HG02981 (cell line): ENCODE measurements around the gene C16orf95.
"Not testable (repeated sequence)": the region's sequence is repeated elsewhere in the genome, so short reads cannot be mapped to it uniquely, and the experiment has no call there.

Experiments used
- ATAC-seq: cut with Tn5 transposase; IDR thresholded peaks from one replicate; pipeline ENCODE4 v1.9.1; 2021; ENCODE audit warnings: mild to moderate bottlenecking, moderate library complexity; ENCODE audit not compliant: unreplicated experiment

C16orf95 gene

DNA sequence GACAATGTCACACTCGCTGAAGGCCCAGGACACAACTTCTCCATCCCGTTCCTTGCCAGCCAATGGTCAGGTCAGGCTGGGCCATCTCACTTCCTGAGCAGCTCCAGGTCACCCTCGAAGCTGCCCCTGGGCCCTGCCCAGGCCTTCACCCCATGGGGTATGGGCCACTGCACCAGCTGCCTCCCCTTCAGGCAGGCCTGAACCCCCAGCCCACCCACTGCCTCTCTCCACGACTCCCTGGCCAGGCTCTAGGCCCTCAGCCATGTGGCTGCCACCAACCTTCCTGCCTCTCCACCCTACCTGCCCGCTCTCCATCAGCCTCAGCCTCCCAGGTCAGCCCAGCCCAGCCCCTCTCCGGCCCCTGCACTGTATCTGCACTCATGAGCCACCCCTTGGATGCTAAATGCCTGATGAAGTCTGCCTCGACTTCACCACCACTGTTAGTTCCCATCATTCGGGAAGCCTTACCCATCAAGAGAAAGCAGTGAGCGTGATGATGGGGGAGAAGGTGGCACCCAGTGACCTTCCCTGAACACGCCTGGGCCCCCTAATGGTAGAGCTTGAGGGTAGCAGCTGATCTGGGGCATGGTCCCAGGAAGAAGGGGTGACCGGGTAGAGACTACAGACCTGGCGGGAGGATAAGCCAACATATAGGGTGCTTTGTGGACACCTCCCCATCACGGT is 30.9 kb upstream of the C16orf95 start:
- ATAC-seq: no peak

DNA sequence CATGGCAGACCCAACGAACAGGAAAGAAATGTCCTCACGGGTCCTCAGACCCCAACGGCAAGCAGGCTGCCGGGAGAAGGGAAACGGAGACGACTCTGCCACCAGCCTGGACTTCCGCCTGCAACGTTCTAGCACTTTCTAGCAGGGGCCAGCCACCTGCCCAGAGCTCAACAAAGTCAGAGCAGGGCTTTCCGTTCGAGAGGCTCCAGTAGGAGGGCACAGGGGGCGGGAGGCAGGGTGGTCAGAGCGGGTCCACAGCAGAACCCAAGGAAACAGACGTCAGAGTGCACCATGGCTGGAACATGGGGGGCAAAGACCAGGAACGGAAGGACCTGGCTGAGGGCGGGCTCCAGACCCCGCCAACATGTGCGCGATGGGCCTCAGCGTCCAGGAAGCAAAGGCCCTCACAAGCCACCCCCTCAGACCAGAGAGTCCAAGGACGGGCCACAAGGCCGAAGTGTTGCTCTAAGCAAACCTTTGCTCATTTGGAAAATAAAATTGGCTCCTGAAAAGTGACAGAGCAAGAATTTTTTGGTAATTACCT is 29.4 kb upstream of the C16orf95 start:
- ATAC-seq: no peak

DNA sequence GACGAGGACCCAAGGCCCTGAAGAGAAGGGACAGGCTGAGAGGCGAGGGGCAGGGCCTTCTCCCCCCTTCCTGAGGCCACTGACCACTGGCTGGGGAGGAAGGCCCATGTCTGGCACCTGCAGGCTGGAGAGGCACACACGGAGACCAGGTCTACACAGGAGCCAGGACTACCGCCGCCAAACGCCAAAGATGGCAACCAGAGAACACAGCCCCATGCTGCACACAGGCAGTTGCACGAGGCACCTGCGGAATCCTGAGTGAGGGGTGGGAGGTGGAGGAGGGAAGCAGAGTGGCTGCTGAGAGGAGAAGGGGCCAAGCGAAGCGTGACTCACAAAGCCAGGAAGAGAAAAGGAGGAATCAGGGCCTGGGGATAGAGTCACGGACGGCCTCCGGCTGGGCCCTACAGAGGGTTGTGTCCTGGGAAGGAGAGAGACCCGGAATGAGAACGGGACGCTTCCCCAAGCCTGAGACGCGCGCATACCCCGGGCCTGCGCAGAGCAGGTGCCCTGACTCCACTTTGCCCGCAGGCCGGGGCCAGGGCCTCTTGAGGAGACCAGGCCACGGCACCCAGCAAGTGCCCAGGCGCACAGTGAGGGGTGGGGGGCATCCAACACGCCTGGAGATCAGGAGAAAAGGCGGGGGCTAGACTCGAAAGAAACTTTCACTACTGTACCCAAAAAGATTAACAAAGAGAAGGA is 28.7 kb upstream of the C16orf95 start:
- ATAC-seq: no peak

DNA sequence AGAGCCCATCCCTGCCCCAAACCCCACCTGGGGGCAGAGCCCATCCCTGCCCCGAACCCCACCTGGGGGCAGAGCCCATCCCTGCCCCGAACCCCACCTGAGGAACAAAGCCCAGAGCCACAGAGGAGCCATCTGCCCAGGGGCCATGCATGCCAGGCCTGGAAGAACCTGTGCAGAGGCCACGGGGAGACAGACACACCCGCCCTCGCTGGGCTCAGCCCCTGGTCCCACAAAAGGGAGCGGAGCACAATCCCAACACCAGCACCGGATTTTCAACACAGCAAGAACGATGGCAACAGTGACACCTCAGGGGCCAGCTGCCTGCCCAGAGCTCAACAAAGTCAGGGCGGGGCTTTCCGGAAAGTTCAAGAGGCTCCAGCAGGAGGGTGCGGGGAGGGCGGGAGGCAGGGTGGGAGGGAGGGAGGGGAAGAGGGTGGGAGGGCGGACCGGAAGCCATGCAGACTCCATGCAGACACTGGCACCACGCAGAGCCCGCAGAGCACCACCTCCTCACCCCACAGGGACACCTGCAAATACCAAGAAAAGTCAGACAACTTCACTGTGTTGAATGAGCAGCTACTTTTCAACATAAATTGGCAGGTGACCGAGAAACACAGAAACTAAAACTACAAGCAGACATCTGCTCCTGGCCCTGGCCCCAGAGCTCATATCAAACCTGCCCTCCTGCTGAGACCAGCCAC is 27.9 kb upstream of the C16orf95 start:
- ATAC-seq: no peak

DNA sequence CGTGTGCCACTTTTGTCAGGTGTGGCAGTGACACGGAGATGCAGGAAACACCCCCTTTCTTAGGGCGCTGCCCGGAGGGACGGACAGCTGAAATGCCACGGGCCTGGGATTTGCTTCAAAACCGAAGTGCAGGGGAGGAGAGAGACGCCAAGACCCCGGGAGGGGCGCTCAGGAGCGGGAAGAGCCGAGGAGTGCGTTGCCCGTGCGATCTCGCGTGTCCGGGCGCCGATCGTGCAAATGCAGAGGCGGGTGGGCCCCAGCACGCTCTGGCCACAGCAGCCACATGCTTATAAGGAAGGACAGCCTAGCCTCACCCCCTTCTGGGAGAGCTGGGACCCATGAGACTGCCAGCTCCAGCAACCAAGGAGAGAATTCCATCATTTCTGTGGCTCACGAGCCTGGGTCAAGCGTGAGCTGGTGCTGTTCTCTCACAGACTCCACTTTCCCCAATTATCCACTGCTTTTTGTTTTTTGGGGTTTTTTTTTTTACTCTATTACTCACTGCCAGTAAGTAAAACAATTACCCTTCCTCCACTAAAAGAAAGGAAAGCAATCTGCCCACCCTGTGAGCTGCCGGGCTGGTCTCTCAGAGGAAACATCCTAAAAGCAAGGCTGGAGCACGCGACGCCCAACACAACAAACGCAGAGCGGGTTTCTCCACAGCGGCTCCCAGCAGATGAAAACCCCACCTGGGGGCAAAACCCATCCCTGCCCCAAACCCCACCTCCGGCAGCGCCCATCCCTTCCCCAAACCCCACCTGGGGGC is 27.2 kb upstream of the C16orf95 start:
- no peak for ATAC-seq

DNA sequence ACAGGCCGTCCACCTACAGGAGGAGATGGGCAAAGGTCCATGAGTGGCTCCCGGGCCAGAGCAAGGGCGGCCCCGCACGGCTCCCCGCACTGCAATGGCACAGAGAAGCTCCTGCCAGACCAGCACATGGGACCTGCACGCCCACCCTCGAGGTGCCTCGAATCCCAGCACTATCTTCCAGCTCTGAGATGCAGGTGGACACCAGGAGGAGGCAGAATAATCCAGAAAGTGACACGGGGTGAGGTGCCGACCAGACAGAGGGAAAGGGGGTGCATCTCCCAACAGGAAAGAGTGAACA is 26.5 kb upstream of the C16orf95 start:
- no peak for ATAC-seq

DNA sequence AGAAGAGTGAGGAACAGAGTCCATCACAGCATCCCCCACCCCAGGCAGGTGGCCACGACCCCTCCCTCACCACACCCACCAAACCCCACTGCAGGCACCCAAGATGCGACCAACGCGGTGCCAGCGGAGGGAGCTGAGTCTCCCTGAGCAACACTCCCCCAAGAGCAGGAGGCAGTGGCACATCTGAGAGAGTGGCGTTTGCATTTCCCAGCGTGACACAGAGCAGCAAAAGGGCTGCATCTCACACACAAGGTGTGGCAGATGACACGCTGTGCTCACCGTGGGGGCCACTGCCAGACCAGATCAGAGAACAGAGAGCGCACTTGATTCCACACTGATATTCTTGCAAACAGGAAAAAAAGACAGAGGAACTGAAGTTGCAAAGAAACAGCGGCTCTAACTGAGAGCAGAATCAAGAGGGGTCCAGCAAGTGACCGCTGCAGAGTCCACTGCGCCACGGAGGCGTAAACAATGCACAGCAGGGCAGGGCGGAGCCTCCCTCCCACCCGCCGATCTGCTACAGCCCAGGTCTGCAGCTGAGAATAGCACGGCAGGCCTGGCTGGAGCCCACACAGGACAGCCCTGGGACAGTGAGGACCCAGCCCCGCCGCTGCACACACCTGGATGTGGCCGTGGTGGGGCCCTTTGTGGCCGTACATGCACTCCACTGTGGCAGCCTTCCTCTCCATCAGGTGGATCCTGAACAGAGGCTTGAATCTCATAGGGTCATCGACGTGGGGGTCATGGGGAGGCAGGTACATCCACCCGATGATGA is 26.0 kb upstream of the C16orf95 start:
- no peak for ATAC-seq

DNA sequence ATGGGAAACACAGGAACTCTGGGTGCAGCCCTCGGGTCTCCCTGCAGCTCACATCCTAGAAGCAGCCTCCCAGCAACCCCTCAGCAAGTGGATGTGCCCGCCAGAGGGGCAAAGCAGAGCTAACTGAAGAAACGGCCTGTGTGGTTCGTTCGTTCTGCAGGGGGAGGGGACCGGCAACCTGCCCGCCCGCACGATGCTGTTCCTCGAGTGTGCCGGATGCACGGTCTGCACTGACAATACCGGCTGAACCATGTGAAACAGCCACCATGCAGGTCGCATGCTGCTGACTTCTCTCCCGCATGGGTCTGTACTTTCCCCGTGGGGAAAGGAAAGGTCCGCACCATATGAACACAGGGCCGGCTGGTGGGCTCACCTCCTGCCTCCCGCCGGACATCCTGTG is 25.3 kb upstream of the C16orf95 start:
- ATAC-seq: no peak

DNA sequence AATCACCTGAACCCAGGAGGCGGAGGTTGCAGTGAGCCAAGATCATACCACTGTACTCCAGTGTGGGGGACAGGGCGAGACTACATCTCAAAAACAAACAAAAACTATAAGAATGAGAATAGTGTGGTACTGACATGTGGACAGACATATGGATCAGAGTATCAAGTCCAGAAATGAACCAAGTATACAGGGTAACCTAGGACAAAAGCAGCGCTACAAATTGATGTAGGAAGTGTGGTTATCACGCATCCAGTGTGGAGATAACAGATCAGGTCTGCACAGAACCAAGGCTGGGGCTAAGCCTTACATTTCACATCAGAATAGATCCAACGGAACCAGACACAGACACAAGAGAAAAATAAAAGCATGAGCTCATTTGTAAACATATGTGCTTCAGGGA is 23.0 kb upstream of the C16orf95 start:
- ATAC-seq: no peak

DNA sequence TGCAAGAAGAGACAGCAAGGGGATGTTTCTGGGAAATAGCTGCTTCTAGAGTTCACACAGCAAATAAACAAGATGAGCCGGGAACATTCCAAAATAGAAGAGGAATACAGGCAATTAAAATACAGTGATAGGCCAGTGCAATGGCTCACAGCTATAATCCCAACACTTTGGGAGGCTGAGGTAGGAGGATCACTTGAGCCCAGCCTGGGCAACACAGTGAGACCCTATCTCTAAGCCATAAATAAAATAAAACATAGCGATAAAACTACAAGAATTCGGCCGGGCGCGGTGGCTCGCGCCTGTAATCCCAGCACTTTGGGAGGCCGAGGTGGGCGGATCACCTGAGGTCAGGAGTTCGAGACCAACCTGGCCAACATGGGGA is 22.5 kb upstream of the C16orf95 start:
- ATAC-seq: not testable (repeated sequence)

DNA sequence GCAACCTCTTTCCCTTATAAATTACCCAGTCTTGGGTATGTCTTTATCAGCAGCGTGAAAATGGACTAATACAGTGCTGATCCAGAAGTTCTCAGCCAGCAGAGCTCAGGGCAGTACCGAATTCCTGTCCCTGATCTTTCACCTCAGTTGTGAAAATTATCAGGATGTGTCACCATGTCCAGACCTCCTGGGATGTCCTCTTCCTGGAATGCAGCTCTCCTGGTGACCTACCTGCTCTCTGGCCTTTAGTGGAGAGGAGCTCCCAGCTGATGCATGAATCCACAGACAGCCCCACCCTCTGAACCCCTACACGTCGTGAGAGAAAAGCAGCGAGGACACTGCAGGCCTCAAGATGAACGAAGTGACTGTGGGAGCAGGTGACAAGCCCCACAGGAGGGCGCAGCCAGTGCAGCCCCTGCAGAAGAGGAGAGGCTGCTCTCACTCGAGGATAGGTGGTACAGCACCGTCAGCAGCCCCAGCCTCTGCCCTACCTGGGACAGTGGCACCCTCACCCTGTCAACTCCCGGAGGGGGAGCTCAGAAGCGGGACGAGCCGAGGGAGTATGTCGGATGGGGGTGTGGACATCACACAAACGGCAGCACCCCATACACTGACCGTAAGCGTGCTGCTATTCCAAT is 22.0 kb upstream of the C16orf95 start:
- ATAC-seq: no peak

DNA sequence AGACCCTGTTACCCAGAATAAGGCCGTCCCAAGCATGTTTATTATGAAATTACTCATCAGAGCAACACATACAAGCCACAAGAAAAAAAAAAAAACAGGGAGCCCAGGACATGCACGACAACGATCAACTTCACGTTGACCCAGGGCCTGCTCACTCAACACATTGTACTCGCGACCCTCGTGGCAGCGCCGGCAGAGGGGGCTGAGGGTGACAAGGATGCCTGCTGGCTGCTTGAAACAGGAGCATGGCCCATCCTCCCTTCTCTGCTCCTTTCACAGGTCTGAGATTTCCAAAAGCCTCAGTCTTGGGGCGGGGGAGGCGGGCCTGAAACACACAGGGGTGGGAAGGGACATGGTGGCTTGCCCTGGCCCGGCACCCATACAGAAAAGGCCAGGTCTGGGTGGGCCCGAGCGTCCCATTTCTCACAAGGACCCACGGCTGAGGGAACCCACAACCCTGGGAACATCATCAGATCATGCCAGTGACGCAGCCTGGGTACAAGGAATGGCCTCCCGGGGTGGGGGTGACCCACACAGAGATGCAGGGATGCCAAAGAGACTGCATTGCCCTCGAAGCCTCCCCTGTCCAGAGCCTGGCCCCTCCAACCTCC is 21.1 kb upstream of the C16orf95 start:
- ATAC-seq: no peak

DNA sequence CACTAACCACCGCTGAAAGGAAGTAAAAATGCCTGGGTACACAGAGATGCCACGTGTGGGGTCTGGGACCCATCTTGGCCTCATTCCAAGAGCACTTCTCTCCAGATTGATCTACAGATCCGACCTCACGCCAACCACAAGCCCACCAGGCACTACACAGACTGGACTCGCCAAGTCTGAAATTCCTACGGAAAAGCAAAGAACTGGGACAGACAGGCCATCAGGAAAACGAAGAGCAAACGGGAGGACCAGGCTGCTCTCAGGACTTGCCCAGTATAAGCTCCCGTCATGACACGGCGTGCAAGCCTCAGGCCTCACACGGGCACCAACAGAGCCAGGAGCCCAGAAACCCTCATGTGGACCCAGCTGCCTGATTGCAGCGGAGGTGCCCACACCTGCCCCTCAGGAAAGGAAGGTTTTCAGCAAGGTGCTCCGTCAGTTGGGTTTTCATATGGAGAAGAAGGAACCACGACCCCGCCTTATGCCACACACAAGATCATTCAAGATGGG is 20.1 kb upstream of the C16orf95 start:
- no peak for ATAC-seq

DNA sequence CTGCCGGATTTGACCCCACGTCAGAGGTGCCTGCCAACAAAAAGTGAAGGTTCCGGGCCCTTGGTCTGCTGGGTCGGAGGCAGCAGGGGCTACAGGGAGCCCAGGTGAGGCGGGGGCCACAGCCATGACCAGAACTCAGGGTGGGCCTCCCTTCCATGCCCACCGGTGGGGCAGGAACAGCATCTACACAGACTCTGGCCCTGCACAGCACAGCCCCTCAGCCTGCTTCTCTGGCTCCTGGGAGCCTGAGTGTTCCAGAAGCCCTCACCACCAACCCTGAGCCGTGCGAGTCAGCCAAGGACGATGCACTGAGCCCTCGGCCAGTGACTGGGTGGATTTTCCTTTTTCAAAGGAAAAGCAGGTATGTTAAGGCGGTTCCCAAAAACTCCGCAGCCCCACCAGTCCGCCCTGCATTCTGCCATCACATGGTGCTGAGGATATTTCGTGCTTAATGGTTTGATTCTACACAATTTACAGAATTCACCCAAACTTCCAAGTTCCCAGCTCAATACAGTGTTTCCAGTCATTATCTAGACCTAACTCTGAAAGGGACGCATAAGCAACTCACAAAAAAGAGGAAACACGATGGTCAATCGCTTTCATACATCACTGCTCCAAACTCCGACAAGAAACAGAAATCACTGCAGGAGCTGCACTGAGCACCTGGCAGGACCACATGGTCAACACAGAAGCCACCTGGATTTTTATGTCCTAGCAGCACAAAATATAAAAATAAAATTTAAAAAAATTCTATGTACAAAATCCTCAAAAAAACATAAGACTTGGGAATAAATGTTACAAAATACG is 19.4 kb upstream of the C16orf95 start:
- no peak for ATAC-seq

DNA sequence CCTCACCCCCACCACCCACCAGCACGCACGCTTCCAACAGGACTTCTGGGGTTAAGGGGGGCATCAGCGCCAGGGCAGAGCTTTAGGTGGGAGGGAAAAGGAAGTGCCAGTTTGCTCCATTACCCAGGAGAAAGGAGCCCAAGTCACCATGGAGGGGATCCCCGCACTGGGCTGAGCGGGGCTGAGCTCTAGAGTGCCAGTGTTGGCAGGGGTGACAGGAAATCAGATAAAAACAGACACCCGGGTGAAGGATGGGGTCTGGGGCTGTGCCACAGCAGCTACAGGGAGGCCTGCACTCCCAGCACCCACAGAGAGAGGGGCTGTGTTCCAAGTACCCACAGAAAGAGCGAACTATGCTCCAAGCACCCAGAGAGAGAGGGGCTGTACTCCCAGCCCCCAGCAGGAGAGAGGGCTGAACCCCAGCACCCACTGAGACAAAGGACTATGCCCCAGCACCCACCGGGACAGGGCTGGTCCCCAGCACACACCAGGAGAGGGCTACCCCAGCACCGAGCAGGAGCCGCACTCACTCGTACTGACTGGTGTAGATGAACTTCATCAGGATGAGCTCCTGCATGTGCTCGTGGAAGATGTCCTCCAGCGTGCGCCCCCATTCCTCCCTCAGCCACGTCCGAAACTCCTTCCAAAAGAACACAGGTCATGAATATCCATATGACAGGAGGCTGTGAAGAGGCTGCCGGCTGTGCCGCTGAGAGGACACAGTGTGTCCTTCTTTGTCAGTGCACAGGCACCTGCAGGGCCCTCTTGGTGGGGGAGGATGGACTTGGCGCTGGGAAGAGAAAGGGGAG is 18.6 kb upstream of the C16orf95 start:
- ATAC-seq: no peak

DNA sequence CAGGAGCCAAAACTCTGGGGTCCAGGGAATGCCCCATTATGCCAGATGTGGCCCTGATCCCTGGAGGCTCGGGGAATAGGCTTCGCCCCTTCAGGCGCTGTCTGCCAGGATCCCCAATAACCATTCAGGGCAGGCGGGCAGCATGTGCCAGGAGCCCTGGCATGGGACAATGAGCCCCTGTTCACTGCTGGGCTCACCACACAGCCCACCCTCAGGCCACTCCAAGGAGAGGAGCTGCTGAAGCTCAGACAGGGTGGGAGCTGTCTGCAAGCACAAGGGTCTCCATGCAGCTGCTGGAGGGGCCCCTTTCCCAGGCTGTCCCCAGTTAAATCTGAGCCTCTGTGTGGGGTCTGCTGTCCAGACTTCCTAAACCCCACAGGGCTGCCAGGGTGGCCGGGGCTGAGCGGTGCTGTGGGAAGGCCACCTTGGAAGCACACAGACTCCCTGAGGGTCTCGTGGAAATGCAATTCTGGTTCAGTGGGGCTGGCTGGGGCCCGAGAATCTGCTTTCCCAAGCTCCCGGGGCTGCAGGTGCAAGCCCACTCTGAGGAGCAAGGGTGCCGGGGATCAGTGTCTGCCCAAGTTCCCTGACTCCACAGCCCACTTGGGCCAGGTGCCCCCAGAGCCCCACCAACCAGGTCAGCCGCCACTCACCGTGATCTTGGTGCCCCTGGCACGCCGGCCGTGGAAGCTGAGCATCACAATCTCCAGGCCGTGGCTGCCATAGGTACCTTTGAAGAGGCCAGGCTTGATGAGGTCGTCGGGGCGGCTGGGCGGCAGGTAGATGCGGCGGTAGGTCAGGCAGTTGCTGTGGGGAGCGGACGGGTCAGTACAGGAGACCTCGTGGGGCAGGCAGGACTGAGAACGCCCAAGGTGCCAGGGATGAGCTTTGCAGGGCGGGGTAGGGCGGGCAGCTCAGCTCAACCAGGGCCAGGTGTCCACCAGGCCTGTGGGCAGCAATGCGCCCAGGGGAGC is 17.7 kb upstream of the C16orf95 start:
- ATAC-seq: no peak
